Osteoblast (primary cell): ENCODE data around the gene CMIP. TPM values are rescaled to one million over a fixed set of nuclear protein-coding genes. Genes with fewer than 3 reads are reported as not detected.

Source experiments
- DNase-seq: peaks from one replicate; pipeline ENCODE4 v3.0.0; 2011; ENCODE audit warnings: low spot score, mixed read lengths; ENCODE audit not compliant: insufficient read length; ENCODE audit errors: missing footprints
- H2AFZ ChIP-seq: 2 replicates; pipeline ENCODE4 v1.6.0; 2011; ENCODE audit warnings: mild to moderate bottlenecking, low read length
- H3K27ac ChIP-seq: 2 replicates; pipeline ENCODE4 v1.5.1; 2011; ENCODE audit warnings: mild to moderate bottlenecking, low read depth, low read length, moderate library complexity
- H3K27me3 ChIP-seq: 2 replicates; pipeline ENCODE4 v1.6.0; 2012; ENCODE audit warnings: mild to moderate bottlenecking, control low read depth, inconsistent platforms, low read length, moderate library complexity; ENCODE audit not compliant: insufficient read depth
- H3K36me3 ChIP-seq: 2 replicates; pipeline ENCODE4 v1.5.1; 2011; ENCODE audit warnings: mild to moderate bottlenecking, low read length, control low read depth, moderate library complexity; ENCODE audit not compliant: insufficient read depth
- H3K4me1 ChIP-seq: 2 replicates; pipeline ENCODE4 v1.5.1; 2011; ENCODE audit warnings: mild to moderate bottlenecking, low read length, control low read depth, moderate library complexity; ENCODE audit not compliant: insufficient read depth
- H3K4me2 ChIP-seq: 2 replicates; pipeline ENCODE4 v1.6.0; 2011; ENCODE audit warnings: mild to moderate bottlenecking, low read length; ENCODE audit not compliant: insufficient read depth
- H3K4me3 ChIP-seq: fragments of 200-600 bp; sonication (generic); 3 replicates; pipeline ENCODE4 v1.5.1; 2012; ENCODE audit warnings: mild to moderate bottlenecking, low read length, inconsistent platforms; ENCODE audit not compliant: insufficient read depth
- H3K79me2 ChIP-seq: 2 replicates; pipeline ENCODE4 v1.6.0; 2012; ENCODE audit warnings: mild to moderate bottlenecking, low read length, control low read depth, inconsistent platforms; ENCODE audit not compliant: insufficient read depth
- H3K9me3 ChIP-seq: 2 replicates; pipeline ENCODE4 v1.5.1; 2011; ENCODE audit warnings: low read depth, low read length, control low read depth
- H4K20me1 ChIP-seq: 2 replicates; pipeline ENCODE4 v1.6.0; 2012; ENCODE audit warnings: mild to moderate bottlenecking, low read length, control low read depth; ENCODE audit not compliant: insufficient read depth
- total RNA-seq: library from RNA; depleted of rRNA; stranded (reverse); fragments of >200 nt; gene quantifications from 2 replicates; pipeline ENCODE4 v1.2.3, GENCODE V29; 2012
- TF ChIP-seq, protein P1 (sequence below): IDR thresholded peaks from 2 replicates; pipeline ENCODE4 v1.5.1; 2011; ENCODE audit warnings: mild to moderate bottlenecking, low read depth, low read length, moderate library complexity; ENCODE audit errors: extremely low read depth

The CMIP gene
- total RNA-seq, 1 donor, result 8.3 TPM

GRCh38 chr16:81705261-81705660 lies 260.7 kb downstream of the CMIP start:
- TF ChIP-seq, protein P1, sequence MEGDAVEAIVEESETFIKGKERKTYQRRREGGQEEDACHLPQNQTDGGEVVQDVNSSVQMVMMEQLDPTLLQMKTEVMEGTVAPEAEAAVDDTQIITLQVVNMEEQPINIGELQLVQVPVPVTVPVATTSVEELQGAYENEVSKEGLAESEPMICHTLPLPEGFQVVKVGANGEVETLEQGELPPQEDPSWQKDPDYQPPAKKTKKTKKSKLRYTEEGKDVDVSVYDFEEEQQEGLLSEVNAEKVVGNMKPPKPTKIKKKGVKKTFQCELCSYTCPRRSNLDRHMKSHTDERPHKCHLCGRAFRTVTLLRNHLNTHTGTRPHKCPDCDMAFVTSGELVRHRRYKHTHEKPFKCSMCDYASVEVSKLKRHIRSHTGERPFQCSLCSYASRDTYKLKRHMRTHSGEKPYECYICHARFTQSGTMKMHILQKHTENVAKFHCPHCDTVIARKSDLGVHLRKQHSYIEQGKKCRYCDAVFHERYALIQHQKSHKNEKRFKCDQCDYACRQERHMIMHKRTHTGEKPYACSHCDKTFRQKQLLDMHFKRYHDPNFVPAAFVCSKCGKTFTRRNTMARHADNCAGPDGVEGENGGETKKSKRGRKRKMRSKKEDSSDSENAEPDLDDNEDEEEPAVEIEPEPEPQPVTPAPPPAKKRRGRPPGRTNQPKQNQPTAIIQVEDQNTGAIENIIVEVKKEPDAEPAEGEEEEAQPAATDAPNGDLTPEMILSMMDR, result no peak
- no peaks in the 10 kb centered on the region for H3K79me2 ChIP-seq
- H3K36me3 ChIP-seq, result peaks cover 29% of the 10 kb centered on the region

DNA sequence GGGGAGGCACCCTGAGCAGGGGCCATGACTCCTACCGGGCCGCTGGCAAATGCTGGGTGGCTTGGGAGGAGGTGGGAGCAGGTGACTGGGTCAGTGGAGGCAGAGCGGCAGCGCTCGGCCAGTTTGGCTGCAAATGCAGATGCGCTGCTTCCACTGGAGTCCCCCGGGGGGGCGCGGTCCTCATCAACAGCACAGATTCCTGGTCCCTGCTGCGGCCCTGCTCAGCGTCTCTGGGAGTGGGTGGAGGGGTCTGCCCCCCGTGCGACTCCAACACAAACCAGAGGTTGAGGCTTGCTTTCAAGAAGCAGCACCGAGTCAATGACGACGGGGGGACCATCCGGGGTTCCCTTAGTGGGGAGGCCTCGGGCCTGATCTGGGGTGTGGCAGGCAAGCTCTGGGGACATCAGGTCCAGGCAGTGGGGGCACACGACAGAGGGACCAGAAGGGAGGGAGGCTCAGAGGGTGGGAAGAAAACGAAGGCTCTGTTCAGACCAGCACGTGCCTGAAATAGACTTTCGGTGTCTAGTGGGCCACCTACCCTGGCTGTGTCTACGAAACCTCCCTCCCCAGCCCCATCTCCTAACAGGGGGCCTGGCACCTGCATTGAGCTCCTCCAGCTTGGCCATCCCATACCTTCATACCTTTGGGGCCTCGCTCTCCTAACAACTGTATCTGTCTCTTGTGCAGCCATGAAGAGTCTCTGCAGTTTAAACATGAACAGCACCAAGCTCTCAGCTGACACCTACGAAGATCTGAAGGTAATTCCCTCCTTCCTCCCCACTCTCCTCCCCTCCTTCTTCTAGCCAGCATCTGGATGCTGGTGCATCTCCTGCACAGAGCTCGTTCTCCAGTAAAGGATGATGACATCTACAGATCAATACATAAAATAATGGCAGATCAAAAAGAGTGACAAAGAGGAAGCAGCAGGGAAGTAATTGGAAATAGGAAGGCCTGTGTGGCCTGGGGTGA lies 262.0 kb downstream of the CMIP start:
- H3K79me2 ChIP-seq, result no peaks in the 10 kb centered on the region
- no peak overlapping the region for H3K27ac ChIP-seq
- no peak overlapping the region for H3K4me3 ChIP-seq
- TF ChIP-seq, protein P1, result no peak
- peaks cover 16% of the 10 kb centered on the region for H3K4me1 ChIP-seq
- no peaks in the 10 kb centered on the region for H3K27me3 ChIP-seq
- H3K9me3 ChIP-seq, result no peaks in the 10 kb centered on the region
- H3K4me2 ChIP-seq, result no peak overlapping the region
- peaks cover 32% of the 10 kb centered on the region for H3K36me3 ChIP-seq
- no peak for DNase-seq
- H2AFZ ChIP-seq, result no peak overlapping the region
- H4K20me1 ChIP-seq, result no peaks in the 10 kb centered on the region

More at GRCh38 chr16:81705261-81705660, 260.7 kb downstream of the CMIP start:
- Histone ChIP-seq H3K9me3 (no peaks in the 10 kb centered on the region), H2AFZ (no peak overlapping the region), H3K27ac (no peak overlapping the region), H3K27me3 (no peaks in the 10 kb centered on the region), H4K20me1 (no peaks in the 10 kb centered on the region), H3K4me1 (peaks cover 10% of the 10 kb centered on the region), H3K4me3 (no peak overlapping the region), H3K4me2 (no peak overlapping the region)
- DNase-seq, result no peak

DNA sequence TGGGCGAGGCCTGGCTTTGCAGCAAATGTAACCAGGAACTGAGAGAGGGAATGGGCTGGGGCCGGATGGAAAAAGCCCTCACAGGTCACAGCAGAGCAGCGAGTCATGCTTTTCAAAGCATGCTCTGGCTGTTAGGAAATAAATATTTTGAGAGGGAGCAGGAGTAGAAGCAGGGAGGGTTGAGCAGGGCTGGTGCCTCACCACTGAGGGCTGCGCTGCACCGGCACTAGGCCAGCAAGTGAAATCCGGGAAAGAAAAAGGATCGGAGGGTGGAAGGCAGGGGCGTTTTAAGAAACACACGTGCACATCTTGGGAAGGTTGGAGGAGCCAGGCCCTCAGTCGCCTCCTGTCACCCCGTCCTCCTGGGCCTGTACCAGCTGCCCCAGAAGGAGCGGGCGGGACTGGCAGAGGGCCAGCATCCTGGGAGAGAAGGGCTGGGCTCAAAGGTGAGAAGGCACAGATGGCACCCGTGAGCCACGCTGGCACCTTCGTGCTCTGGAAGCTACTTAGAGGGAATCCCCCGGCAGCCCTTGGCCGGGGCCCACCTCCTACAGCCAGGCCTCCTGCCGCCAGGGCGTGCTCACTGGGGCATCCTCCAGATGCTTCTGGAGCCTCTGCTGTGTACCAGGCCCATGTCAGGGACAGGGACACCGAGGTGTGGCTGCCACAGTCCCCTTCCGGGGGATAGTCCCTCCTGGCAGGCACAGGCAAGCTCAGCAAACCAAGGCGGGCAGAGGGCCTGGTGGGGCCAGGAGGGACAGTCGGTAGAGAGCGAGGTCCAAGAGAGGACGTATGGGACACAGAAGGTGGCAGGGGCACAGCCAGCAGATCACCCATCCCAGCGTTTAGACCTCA lies 263.0 kb downstream of the CMIP start:
- DNase-seq, result no peak
- H3K36me3 ChIP-seq, result peaks cover 32% of the 10 kb centered on the region
- H3K4me3 ChIP-seq, result no peak overlapping the region
- no peaks in the 10 kb centered on the region for H3K9me3 ChIP-seq
- no peak overlapping the region for H2AFZ ChIP-seq
- no peak overlapping the region for H3K27ac ChIP-seq
- TF ChIP-seq, protein P1, result no peak
- H3K4me1 ChIP-seq, result peaks cover 22% of the 10 kb centered on the region
- H3K27me3 ChIP-seq, result no peaks in the 10 kb centered on the region
- no peaks in the 10 kb centered on the region for H3K79me2 ChIP-seq
- no peak overlapping the region for H3K4me2 ChIP-seq
- peaks cover 3% of the 10 kb centered on the region for H4K20me1 ChIP-seq
